VCaP (cell line): ENCODE measurements around the gene C19orf12.

Experiments used
- H3K27ac ChIP-seq: fragments of 450-650 bp; 2 replicates; pipeline ENCODE4 v1.5.1; 2017
- CTCF ChIP-seq: fragments of 450-650 bp; conservative IDR thresholded peaks from 2 replicates; pipeline ENCODE4 v1.5.1; 2017; ENCODE audit warnings: mild to moderate bottlenecking, moderate library complexity

C19orf12 gene

GRCh38 chr19:29745253-29745652, 30.2 kb upstream of the C19orf12 start:
- peak; percentile 22 for TF ChIP-seq CTCF
- no peak overlapping the region for H3K27ac ChIP-seq

DNA sequence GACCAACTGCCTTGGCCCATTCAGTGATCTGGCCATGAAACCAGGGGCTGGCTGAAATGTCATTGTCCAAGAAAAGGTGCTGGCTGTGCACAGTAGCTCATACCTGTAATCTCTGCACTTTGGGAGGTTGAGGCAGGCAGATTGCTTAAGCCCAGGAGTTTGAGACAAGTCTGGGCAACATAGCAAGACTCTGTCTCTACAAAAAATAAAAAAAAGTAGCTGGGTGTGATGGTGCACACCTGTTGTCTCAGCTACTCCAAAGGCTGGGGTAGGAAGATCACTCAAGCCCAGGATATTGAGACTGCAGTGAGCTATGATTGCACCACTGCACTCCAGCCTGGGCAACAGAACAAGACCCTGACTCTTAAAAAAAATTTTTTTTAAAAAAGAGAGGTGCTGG, 28.6 kb upstream of the C19orf12 start:
- H3K27ac ChIP-seq, result no peak overlapping the region
- TF ChIP-seq CTCF, result no peak

DNA sequence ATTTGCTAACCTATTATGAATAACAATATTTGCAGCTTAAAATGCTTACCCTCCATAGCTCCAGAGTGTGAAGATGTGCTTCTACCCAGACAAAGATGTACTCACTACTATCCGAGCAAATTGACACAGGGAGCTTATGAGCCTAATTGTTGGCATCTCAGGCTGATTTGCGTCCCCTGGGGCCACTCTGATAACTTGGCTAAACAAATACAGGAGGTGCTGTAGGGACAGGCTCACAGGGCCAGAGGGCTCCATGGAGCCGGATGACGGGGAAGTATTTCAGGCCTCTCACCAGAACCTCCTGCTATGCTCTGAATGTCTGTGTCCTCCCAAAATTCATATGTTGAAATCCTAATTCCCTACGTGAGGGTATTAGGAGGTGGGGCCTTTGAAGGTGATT, 26.7 kb upstream of the C19orf12 start:
- no peak overlapping the region for H3K27ac ChIP-seq
- 0 out of 2 replicates have a peak, but pooled peaks have one; percentile 27 for TF ChIP-seq CTCF

GRCh38 chr19:29741226-29741625, 26.2 kb upstream of the C19orf12 start:
- no peak overlapping the region for H3K27ac ChIP-seq
- no peak for TF ChIP-seq CTCF

- no peak for TF ChIP-seq CTCF
- no peak overlapping the region for H3K27ac ChIP-seq
Observed at GRCh38 chr19:29737461-29738000, 22.5 kb upstream of the C19orf12 start.

DNA sequence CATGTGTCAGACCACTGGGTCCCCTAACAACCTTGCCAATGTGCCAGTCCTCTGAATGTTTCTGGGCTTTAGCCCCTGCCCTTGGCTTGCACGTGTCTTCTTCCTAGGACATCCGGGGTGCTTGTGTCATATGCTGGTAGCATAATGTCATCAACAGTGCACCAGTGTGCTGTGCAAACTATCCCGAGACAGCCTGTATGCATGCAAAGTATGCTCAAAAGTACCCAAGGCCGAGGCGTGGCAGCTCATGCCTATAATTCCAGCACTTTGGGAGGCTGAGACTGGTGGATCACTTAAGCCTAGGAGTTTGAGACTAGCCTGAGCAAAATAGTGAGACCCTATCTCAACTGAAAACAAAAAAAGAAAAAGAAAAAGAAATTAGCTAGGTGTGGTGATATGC, 20.8 kb upstream of the C19orf12 start:
- H3K27ac ChIP-seq, result no peak overlapping the region
- no peak for TF ChIP-seq CTCF

DNA sequence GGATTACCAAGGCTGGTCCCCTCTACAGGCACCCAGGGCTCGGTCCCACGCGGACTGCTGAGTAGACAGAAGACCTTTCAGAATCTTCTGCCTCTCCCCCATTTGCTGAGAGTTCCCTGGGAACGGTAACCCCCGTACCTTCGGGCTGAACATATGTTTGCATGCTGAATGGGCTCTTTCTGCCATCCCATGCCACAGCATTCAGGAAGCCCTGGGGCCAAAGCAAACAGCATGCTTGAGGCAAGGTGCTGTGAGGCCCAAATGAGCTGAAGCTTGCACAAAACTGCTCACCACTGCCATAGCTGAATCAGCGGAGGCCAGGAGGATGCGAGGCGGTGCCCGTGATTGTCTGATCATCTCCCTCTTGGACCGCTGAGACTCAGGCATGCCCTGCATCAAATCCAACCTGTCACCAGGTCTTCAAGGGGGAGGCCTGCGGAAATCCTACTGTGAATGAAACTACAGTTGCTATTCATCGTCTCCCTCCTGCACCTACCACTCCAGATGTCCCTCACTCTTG, 16.3 kb upstream of the C19orf12 start:
- no peak overlapping the region for H3K27ac ChIP-seq
- no peak for TF ChIP-seq CTCF
